ENCODE measurements around the gene SNAPC3.
"Not testable (repeated sequence)": the region's sequence is repeated elsewhere in the genome, so short reads cannot be mapped to it uniquely, and the experiment has no call there.

Gene SNAPC3

GRCh38 chr9:15422372-15423230 is at the start of gene SNAPC3:
Gene SNAPC3 (plus strand): TSS chr9:15422876. CDS start chr9:15422880, 4 bp downstream.
- DNase-seq, result peak; percentile 92 to 95

GRCh38 chr9:15373881-15374280 is 48.8 kb upstream of the SNAPC3 start:
- no peak for DNase-seq

GRCh38 chr9:15374310-15374709 is 48.4 kb upstream of the SNAPC3 start:
- no peak for DNase-seq

DNA sequence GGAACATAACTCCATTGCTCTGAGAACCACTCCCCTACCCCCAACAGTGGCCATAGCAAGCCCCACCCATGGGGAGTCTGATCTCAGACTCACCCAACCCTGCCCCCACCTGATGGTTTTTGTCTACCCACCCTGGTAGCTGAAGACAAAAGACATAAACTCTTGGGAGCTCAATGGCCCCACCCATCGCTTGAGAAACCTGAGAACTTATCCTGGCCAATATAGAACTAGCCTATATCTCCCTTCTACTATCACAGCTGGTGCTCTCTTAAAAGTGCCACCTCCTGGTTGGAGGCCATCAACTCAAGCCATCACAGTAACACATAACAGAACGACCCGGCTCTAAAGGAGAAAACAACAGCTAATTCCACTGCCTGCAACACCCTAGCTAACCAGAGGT is 47.9 kb upstream of the SNAPC3 start:
- DNase-seq, result no peak

DNA sequence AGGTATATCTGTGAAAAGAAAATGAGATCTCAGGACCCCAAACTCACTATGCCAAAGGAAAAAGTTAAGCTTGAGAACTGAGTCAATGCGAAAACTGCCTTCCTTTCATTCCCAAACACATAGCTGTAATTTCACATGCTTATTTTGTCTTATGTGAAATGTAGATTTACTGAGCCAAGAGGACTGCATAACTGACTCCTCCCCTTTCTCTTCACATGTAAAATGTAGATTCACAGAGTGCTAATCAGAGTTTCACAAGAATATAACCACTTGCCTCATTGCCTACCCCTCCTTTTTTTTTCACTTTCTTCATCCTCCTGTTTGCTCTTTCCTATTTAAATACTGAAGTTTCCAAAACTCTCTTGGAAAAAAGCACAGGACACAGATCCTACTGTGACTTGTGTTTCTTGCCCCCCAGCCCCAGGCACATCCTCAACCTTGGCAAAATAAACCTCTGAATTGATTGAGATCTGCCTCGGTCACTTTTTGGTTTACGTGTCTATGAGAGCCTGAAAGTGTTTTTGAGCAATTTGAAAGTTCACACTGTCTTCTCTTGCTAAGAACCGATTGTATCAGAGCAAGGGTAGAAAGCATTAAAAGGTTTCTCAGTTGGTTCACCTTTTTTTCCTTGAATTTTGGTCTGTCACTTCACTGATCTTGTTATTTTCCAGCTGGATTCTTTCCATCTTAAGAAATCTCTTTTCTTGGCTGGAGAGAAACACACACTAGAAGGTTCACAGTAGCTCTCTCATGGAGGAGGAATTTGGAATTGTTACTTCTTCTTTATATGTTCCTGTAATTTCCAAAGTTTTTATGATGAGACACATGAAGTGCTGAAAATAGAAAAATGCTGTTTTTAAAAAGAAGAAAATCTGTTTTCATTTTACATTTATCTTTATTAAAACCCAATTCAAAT is 44.8 kb upstream of the SNAPC3 start:
- DNase-seq, result no peak

DNA sequence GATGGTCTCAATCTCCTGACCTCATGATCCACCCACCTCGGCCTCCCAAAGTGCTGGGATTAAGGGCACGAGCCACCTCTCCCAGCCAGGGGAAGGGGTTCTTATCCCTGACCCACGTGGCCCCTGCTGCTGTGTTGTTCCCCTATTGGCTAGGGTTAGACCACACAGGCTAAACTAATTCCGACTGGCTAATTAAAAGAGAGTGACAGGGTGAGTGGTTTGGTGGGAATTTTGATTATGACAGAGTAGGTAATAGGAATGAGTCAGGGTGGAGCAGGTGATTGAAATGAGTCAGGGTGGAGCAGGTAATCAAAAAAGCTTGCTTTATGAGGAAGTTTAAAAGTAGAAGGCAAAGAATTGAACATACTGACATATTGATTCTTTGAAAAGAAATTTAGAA is 43.4 kb upstream of the SNAPC3 start:
- DNase-seq, result not testable (repeated sequence)

GRCh38 chr9:15379888-15380287 is 42.8 kb upstream of the SNAPC3 start:
- DNase-seq, result not testable (repeated sequence)

GRCh38 chr9:15381491-15381890 is 41.2 kb upstream of the SNAPC3 start:
- DNase-seq, result no peak

- no peak for DNase-seq
Observed at GRCh38 chr9:15386465-15386864, 36.2 kb upstream of the SNAPC3 start.

GRCh38 chr9:15389173-15389572 is 33.5 kb upstream of the SNAPC3 start:
- DNase-seq, result no peak

GRCh38 chr9:15389631-15390030 is 33.0 kb upstream of the SNAPC3 start:
- no peak for DNase-seq

DNA sequence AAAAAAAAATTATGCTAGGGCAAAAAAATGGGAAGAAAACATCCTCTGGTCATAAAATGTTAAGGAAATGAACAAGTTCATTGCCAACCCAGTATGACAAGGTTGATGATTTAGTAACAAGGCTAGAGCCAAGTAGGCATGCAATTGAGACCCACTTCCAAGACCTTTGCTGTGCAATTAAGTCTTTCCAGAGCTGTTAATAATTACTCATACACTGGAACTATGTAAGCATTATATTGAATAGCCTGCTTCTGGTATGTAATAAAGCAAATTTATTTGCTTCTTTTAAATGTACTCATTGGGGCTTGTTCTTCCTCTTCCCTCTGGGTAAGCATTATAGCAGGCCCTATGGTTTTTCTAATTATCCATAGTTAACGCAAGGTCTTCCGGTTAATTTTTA is 32.5 kb upstream of the SNAPC3 start:
- DNase-seq, result no peak

GRCh38 chr9:15392363-15392762 is 30.3 kb upstream of the SNAPC3 start:
- DNase-seq, result no peak

DNA sequence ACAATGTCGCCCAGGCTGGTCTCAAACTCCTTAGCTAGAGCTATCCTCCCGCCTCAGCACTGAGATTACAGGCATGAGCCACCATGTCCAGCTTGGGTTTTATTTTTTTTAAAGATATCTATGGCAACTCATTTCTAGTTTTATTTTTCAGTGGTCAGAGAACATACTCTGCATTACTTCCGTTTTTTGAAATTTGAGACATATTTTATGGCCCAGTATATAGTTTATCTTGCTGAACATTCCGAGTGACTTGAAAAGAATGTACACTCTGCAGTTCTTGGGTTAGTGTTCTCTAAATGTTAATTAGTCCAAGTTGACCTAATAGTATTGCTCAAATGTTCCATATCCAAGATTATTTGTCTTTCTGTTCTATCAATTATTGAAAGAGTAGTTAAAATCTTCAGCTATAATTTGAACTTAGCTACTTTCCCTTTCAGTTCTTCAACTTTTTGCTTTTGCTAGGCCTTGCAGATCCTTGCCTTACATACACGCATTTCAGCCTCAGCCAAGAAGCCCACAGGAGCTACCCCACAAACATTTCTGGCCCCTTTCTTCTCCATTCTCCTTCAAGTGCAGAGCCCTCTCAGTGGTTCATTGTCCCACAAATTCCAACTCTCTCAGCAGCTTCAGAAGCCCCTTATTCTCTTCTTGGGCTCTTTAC is 22.3 kb upstream of the SNAPC3 start:
- DNase-seq, result no peak

- DNase-seq, result no peak
Observed at GRCh38 chr9:15401266-15401665, 21.4 kb upstream of the SNAPC3 start.

- DNase-seq, result peak in 1 of 2 experiments; percentile 13
Observed at GRCh38 chr9:15403155-15403554, 19.5 kb upstream of the SNAPC3 start.

GRCh38 chr9:15404171-15404570 is 18.5 kb upstream of the SNAPC3 start:
- DNase-seq, result no peak

GRCh38 chr9:15416880-15417279 is 5.8 kb upstream of the SNAPC3 start:
- peak; percentile 28 to 44 for DNase-seq

DNA sequence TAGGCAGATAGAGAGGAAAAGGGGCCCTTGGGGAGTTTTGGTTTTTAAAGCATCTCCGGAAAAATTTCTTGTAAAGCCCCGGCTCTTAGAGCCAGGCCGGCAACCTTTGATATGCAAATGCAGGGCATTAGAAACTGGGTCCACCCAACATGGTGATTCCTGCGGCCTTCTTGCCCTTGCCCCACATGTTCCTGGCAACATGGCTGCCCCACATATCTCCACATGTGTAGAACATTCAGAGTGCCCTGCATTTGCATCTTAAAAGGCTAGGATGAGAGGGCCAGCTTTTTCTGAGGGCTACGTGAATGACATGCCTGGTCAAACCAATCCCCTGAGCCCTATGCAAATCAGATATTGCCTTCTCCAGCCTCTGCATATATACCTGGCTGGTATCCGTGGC is 5.0 kb upstream of the SNAPC3 start:
- no peak for DNase-seq

DNA sequence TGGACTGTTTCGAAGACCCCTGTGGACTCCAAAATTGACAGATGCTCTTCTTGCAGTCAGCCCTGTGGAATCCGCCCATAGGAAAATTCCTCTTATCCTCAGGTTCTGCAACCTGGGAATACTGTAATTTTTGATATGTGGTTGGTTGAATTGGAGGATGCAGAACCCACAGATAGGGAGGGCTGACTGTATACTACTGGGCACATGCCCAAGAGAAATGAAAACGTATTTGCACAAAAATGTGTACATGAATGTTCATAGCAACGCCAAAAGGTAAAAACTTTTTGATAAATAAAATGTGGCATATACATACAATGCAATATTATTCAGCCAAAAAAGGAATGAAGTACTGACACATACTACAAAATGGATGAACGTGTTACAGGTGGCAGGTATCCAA is 1.9 kb upstream of the SNAPC3 start:
- no peak for DNase-seq

GRCh38 chr9:15421532-15421931 is 1.1 kb upstream of the SNAPC3 start:
- no peak for DNase-seq

DNA sequence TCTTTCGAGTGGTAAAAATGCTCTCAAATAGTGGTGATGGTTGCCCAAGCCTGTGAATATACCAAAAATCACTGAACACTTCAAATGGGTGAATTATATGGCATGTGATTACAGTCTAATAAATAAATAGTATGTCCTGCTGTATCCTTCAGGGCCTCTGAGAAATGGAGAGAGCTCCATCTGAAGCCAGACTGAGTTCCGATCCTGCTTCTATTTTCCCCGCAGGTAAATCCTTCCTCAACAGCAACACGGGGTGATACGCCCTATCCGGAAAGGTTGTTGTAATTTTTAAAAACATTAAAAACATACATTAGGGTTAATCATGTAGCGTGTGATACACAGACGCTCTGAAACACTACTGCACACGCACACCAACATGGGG is 695 bp upstream of the SNAPC3 start:
- no peak for DNase-seq

Data from activated CD4-positive, alpha-beta T cell treated with anti-CD3 and anti-CD28 coated beads, Interleukin-2, amount 50 U/mL, for 48 hours (primary cell).